Measurements from ENCODE around the gene MCF2L2. TPM values are rescaled to one million over a fixed set of nuclear protein-coding genes. Genes with fewer than 3 reads are reported as not detected.
A peak's percentile ranks its signal among the peaks of the same experiment; 100 is the strongest.

Gene MCF2L2
- total and polyA plus RNA-seq, 9 of the 15 experiments (the other 6 are each of a cell fraction or from before 2014, with no cell fraction given) = 0.56 to 4.2 (median 3.0) TPM

DNA sequence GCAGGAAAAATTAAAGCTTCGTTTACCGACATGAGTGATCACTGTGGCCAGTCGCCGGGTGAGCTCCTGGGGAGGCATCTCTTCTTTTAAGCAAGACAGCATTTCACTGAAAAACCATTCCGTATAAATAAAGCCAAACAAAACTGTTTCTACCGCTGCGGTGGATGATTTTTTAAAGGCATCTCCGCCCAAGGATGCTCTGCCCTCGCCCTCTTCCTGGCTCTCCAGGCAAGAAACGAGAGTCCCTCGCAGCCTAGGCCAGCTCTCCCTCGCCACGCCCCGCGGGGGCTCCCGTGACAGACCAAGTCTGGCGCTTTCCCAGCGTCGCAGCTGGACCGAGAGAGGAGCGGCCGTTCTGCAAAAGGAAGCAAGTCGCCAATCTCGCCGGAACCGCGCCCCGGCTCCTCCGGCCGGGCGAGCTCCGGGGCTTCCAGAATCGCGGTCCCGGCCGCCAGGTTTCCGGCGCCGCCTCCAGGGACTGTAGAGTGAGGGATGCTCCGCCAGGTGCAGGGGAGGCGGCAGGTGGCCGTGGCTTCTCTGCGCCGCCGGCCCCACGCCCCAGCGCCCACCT, 458 bp downstream of the MCF2L2 start (continued):
- TF ChIP-seq STAG1 (CRISPR knock-in tag; IDR thresholded peaks at IDR 0.05; ENCODE audit: borderline replicate concordance) (no peak), PCBP1 (IDR thresholded peaks at IDR 0.05; ENCODE audit: low read depth, low read length, poor library complexity, severe bottlenecking) (no peak), LCOR (CRISPR knock-in tag; IDR thresholded peaks at IDR 0.05) (no peak), CHD1 (IDR thresholded peaks at IDR 0.05; ENCODE audit: low read length) (peak; percentile 34), KLF1 (tag; IDR thresholded peaks at IDR 0.05) (0 out of 2 replicates have a peak, but pooled peaks have one; percentile 16), L3MBTL2 (IDR thresholded peaks at IDR 0.05) (no peak), ZNF133 (CRISPR knock-in tag; IDR thresholded peaks at IDR 0.05) (no peak)
- TF ChIP-seq, protein P1, sequence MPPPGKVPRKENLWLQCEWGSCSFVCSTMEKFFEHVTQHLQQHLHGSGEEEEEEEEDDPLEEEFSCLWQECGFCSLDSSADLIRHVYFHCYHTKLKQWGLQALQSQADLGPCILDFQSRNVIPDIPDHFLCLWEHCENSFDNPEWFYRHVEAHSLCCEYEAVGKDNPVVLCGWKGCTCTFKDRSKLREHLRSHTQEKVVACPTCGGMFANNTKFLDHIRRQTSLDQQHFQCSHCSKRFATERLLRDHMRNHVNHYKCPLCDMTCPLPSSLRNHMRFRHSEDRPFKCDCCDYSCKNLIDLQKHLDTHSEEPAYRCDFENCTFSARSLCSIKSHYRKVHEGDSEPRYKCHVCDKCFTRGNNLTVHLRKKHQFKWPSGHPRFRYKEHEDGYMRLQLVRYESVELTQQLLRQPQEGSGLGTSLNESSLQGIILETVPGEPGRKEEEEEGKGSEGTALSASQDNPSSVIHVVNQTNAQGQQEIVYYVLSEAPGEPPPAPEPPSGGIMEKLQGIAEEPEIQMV (tag; conservative IDR thresholded peaks at IDR 0.05; ENCODE audit: low read depth) = no peak
- TF ChIP-seq, protein P2, sequence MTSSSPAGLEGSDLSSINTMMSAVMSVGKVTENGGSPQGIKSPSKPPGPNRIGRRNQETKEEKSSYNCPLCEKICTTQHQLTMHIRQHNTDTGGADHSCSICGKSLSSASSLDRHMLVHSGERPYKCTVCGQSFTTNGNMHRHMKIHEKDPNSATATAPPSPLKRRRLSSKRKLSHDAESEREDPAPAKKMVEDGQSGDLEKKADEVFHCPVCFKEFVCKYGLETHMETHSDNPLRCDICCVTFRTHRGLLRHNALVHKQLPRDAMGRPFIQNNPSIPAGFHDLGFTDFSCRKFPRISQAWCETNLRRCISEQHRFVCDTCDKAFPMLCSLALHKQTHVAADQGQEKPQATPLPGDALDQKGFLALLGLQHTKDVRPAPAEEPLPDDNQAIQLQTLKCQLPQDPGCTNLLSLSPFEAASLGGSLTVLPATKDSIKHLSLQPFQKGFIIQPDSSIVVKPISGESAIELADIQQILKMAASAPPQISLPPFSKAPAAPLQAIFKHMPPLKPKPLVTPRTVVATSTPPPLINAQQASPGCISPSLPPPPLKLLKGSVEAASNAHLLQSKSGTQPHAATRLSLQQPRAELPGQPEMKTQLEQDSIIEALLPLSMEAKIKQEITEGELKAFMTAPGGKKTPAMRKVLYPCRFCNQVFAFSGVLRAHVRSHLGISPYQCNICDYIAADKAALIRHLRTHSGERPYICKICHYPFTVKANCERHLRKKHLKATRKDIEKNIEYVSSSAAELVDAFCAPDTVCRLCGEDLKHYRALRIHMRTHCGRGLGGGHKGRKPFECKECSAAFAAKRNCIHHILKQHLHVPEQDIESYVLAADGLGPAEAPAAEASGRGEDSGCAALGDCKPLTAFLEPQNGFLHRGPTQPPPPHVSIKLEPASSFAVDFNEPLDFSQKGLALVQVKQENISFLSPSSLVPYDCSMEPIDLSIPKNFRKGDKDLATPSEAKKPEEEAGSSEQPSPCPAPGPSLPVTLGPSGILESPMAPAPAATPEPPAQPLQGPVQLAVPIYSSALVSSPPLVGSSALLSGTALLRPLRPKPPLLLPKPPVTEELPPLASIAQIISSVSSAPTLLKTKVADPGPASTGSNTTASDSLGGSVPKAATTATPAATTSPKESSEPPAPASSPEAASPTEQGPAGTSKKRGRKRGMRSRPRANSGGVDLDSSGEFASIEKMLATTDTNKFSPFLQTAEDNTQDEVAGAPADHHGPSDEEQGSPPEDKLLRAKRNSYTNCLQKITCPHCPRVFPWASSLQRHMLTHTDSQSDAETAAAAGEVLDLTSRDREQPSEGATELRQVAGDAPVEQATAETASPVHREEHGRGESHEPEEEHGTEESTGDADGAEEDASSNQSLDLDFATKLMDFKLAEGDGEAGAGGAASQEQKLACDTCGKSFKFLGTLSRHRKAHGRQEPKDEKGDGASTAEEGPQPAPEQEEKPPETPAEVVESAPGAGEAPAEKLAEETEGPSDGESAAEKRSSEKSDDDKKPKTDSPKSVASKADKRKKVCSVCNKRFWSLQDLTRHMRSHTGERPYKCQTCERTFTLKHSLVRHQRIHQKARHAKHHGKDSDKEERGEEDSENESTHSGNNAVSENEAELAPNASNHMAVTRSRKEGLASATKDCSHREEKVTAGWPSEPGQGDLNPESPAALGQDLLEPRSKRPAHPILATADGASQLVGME (CRISPR knock-in tag; IDR thresholded peaks at IDR 0.05) = 0 out of 2 replicates have a peak, but pooled peaks have one; percentile 8
- TF ChIP-seq, protein P3, sequence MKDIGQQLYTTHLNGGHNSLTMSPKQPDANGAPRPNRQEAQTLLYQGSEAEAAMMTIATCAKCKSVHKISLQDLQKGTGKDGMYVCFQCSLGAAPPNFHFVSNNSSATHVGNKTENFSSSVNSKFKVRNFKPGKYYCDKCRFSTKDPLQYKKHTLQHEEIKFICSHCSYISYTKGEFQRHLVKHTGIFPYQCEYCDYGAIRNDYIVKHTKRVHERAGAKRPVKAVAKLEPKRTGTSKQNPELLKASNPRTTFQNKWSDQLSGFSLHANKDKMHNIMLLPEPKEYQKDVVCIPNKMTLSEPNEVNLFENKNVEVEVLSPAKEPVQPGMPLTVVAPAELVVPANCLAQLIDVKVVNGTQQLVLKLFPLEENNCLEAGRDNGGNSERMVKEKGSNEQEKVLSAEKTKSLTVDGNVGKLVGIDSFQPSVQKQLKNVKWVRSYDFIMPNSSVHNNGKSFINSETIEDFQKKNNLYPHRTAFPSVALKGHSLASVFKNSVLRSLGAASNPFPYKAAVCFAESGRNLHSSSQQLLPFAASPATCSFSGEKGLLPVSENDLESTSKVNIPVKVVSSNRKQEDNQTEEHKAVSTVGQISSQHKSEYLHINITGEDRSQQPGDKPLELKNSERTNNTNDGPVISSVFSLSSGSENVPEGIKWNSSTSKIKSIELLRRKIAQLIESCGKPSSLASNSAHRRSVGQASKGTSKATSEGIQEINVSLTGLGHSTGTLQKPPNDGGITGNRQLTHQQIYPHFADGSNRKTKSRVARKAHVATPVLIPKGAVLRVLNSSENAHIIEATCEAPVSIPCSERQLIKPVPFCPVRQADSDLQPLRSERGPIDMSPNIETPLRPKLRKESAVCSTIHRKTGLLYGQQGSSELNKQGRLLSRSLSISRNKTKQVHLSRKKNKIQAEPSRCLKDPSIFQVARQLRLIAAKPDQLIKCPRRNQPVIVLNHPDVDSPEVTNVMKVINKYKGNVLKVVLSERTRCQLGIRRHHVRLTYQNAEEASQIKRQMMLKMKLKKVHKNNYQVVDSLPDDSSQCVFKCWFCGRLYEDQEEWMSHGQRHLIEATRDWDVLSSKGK (CRISPR knock-in tag; IDR thresholded peaks at IDR 0.05) = no peak
- TF ChIP-seq, protein P4, sequence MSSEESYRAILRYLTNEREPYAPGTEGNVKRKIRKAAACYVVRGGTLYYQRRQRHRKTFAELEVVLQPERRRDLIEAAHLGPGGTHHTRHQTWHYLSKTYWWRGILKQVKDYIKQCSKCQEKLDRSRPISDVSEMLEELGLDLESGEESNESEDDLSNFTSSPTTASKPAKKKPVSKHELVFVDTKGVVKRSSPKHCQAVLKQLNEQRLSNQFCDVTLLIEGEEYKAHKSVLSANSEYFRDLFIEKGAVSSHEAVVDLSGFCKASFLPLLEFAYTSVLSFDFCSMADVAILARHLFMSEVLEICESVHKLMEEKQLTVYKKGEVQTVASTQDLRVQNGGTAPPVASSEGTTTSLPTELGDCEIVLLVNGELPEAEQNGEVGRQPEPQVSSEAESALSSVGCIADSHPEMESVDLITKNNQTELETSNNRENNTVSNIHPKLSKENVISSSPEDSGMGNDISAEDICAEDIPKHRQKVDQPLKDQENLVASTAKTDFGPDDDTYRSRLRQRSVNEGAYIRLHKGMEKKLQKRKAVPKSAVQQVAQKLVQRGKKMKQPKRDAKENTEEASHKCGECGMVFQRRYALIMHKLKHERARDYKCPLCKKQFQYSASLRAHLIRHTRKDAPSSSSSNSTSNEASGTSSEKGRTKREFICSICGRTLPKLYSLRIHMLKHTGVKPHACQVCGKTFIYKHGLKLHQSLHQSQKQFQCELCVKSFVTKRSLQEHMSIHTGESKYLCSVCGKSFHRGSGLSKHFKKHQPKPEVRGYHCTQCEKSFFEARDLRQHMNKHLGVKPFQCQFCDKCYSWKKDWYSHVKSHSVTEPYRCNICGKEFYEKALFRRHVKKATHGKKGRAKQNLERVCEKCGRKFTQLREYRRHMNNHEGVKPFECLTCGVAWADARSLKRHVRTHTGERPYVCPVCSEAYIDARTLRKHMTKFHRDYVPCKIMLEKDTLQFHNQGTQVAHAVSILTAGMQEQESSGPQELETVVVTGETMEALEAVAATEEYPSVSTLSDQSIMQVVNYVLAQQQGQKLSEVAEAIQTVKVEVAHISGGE (CRISPR knock-in tag; IDR thresholded peaks at IDR 0.05) = peak; percentile 56 to 84 (median 69); a peak in 5 of 6 replicates
